GM21576 (cell line): Measurements from ENCODE around the gene MAN2B2.

Experiments used
- ATAC-seq: cut with Tn5 transposase; IDR thresholded peaks from one replicate; pipeline ENCODE4 v1.9.1; 2021; ENCODE audit warnings: mild to moderate bottlenecking, moderate library complexity; ENCODE audit not compliant: unreplicated experiment

The MAN2B2 gene

DNA sequence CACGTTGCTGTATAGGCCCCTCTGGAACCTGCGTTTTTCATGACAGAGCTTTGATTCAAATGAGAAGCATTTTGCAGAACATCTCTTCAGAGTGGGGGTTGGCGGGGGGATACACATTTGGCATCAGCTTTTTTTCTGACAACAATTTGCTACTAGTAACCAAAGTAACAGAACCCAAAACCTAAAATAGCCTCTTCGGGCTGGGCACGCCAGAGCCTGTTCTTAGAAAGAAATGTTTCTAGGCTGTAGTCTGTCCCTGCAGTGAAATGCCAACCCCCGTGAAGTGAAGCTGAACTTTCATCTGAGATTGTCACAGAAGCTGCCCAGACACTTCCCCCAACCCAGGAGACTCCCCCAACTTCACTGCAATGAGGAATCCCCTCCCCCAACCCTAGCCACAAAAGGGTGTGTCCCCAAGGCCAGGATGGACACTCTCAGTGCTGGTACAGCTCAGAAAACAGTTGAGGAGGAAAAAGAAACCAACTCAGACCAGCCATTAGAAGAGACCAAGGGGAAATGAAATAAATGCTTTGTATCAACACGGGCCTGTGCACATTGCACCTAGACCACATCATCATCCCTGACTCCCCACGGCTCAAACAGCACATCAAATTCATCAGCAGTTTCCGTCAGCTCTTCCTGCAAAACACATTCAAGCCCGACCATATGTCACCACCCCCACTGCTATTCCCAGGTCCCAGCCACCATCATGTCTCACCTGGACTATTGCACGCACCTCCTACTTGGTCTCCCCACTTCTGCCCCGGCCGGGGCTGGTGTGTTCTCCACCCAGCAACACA, 8.4 kb upstream of the MAN2B2 start:
- ATAC-seq = no peak

DNA sequence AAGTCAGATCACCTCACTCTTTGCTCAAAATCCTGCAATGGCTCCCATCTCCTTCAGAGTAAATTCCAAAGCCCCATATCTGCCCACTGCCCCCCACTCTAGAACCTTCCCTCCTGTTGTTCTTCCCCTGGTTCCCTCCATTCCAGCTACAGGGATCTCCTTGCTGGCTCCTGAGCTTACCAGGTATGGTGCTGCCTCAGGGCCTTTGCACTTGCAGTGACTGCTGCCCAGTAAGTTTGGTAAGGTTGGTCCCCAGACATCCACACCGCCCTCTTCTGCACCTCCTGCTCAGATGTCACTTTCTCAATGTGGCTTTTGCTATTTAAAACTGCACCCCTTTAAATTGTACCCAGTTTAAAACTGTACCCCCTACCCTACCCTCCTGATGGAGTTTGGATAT, 7.8 kb upstream of the MAN2B2 start:
- no peak for ATAC-seq

DNA sequence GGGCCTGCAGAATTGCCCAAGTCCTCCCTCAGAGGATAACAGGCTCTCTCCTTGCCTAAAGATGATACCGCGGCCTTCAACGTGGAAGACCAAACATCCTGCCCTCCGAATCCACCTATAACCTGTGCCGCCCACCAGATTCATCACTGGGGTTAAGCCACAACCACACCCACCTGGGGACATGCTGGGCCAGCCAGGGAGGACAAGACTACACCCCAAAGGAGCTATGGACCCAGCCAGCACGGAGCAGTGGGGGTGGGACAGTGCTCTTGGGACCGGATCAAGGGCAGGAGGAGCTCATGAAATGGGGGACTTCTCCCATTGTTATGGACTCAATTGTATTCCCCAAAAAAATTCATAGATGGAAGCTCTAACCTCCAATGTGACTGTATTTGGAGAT, 6.8 kb upstream of the MAN2B2 start:
- no peak for ATAC-seq

DNA sequence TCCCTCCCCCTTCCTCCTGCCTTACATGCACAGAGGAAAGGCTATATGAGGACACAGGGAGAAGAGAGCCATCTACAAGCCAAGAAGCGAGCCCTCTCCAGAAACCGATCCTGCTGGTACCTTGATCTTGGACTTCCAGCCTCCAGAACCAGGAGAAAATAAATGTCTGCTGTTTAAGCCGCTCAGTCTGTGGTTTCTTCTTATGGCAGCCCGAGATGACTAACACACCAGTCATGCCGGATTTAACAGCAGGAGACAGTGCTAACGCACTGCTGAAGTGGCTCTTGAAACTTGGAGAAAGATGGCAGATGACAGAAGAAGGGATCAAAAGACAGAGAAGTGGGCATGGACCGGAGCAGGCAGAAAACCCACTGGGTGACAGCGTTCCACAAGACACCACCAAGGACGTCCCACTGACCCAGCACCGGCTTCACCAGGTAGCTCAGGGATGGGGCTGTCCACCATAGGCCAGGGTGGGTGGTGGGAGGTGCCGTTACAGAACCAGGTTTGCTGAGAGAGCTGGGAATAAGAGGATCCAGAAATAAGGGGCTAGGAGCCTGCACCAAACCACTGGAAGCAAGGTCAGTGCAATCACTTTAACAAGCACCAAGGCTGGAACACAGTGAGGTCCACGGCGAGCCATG, 6.2 kb upstream of the MAN2B2 start:
- ATAC-seq = no peak

DNA sequence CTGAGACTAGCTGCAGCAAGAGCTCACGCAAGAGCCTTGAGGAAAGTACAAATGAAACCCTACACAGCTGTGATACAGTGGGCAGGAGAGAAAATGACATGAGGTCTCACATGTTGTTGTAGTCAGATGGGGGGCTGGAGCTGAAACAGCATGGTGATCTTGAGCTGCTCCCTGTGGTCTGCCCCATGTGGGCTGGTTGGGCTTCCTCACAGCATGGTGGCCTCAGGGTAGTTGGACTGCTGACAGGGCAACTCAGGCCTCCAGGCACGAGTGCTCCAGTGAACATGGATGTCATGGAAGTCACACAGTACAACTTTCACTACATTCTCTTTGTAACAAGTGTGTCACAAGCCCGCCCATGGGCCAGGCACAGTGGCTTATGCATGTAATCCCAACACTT, 3.4 kb upstream of the MAN2B2 start:
- no peak for ATAC-seq

DNA sequence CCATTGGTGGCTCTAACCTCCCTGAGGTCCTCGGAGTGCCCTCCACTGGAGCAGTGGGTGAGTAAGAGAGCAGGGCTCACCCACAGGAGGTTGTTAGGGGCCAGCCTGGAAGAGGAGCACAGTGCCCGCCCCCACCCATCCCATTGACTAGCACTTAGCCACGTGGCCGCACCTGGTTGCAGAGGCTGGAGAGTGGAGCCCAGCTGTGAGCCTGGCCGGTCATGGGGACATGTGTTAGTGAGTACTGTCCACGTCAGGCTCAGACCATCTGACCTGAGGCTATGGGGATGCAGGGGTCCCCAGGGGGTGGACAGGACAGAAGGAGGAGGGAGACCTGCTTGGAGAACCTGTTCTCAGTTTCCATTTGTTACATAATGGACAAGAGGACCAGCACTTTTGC, 1.4 kb upstream of the MAN2B2 start:
- no peak for ATAC-seq

DNA sequence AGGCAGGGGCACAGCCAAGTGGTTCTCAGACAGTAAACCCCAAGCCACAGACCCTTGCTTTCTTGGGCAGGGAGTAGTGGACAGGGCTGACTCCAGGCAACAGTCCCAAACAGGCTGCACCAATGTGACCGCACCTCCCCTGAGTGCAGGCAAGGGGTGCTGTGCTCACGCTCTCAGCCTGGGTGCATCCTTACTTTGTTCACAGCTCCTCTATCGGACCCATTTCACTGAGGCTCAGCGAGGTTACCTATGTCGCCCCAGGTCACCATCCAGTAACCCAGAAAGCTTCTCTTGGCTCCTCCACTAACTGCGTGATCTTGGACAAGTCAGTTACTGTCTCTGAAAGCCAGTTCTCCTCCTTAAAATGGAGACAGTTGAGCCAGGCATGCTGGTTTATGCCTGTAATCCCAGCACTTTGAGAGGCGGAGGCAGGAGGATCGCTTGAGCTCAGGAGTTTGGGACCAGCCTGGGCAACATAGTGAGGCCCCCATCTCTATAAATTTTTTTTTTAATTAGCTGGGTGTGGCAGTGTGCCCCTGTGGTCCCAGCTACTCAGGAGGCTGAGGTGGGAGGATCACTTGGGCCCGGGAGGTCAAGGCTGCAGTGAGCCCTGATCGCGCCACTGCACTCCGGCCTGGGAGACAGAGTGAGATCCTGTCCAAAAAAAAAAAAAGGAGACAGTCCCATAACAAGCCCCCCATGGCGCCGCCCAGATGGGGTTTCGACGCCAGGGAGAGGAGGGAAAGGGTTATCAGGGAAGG, 823 bp upstream of the MAN2B2 start:
- ATAC-seq = no peak

GRCh38 chr4:6575503-6576240, 683 bp downstream of the MAN2B2 start:
- ATAC-seq = peak; percentile 9

- ATAC-seq = no peak
These were observed 1.5 kb downstream of the MAN2B2 start for GRCh38 chr4:6576512-6576911.

DNA sequence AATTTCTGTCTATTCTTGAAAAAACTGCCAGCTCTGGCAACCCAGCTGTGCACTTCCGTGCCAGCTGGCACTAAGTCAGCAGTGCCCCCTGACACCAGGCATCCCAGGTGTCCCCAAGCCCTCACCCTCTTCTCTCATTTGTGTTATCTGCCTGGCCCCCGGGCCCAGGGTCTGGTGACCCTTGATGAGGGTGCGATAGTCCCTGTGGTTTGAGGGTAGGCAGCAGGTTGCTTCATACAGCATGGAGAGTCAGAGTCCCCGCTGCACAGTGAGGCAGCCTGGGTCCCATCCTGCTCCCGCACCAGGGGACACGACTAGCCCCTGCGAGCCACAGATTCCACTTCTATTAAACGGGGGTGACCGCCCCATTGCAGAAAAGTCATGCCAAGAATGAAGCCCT, 1.9 kb downstream of the MAN2B2 start:
- no peak for ATAC-seq

- no peak for ATAC-seq
These were observed 2.4 kb downstream of the MAN2B2 start for GRCh38 chr4:6577409-6577808.

DNA sequence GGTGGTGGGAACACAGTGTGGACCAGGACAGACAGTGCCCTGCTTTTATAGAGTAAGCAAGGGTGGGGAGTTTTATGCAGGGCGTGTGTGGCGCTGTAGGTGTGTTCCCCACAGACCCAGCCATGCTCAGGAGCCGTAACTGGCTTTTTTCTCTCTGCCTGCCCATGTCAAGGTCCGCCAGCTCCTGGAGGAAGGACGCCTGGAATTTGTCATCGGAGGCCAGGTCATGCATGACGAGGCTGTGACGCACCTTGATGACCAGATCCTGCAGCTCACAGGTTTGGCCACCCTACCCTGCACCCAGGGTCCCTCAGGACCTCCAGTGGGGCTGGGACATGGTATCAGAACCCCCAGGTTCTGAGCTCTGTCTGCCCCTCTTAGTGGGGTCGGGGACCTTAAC, 3.2 kb downstream of the MAN2B2 start:
- no peak for ATAC-seq

- ATAC-seq = no peak
These were observed 5.4 kb downstream of the MAN2B2 start for GRCh38 chr4:6580353-6580752.

GRCh38 chr4:6581566-6582121, 6.7 kb downstream of the MAN2B2 start:
- no peak for ATAC-seq

DNA sequence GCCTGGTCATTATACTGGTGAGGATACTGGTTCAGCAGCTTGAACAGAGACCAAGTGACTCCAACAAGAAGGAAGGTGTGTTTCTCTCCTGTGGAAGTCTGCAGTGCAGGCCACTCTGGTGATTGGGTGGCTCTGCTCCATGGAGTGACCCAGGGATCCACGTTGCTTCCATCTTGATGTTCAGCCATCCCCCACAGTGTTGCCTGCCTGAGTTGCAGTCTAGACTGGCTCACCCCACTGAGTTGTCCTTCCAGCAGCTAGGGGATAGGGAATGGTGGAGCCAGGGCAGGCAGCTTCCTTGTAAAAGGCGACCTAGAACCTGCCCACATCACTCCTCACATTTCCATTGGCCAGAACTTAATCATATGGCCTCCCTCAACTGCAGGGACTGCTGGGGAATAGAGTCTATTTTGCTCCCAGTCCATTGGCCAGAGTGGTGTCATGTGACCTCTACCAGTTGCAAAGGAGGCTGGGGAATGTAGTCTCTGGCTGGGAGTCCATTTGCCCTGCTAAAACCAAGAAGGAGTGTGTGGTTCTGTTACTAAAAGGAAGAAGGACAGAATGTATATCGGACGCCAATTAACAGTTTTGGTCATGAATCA, 8.0 kb downstream of the MAN2B2 start:
- no peak for ATAC-seq

- ATAC-seq = no peak
These were observed 9.9 kb downstream of the MAN2B2 start for GRCh38 chr4:6584865-6585264.

GRCh38 chr4:6586715-6587325, 11.8 kb downstream of the MAN2B2 start:
- ATAC-seq = no peak

GRCh38 chr4:6589444-6589843, 14.5 kb downstream of the MAN2B2 start:
- no peak for ATAC-seq

GRCh38 chr4:6591313-6591712, 16.3 kb downstream of the MAN2B2 start:
- ATAC-seq = no peak

DNA sequence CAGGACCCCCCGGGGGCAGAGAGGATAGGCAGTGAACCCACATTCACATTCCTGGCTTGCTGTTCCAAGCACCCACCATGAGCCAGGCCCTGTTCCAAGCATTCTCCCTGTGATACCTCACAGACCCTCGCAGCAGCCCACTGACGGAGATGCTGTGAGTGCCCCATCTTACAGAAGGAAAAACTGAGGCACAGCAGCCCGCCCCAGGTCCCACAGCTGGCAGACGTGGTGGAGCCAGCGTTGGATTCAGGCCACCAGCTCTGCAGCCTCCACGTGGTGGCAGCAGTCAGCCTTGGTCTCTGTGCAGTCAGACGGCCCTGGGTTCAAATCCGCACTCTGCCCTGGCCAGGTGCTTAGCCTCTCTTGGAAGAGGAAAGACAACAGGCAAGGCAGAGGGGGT, 16.8 kb downstream of the MAN2B2 start:
- no peak for ATAC-seq
